Measurements from ENCODE around the gene CR1L.
"Not testable (repeated sequence)": the region's sequence is repeated elsewhere in the genome, so short reads cannot be mapped to it uniquely, and the experiment has no call there.

Gene CR1L

DNA sequence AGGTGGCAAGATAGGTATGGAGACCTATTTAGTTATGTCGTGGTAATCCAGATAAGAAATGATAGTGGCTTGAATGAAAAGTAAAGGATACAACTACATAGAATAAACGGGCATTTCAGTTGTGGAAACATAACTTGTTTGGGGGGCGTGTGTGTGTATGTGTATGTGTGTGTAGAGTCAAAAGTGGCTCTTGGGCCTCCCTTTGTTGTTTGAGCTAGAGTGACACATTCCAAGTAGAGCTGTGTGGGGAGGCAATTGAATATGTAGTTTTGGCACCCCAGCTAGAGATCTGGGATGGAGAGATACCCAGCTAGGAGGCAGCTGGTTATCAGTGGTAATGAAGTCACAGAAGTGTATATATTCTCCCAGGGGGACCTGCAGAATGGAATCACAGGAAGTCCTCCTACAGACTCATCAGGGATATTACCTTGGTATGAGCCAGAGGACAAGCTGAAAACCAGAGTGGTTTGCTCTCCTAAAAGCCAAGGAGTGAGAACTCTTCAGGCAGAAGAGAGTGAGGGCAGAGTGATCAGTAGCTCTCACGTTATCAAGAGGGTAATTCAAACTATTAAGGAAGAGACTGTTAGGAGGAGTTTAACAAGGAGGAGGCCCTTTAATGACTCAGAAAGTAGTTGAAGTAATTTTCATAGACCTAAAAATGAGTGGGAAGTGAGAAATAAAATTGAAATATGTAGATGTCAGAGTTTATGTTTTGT, 5.1 kb downstream of the CR1L start:
- no peaks in the 10 kb centered on the region for H3K9me3 Mint-ChIP-seq
- H3K27me3 Mint-ChIP-seq, result peaks cover 8 to 12% of the 10 kb centered on the region in 2 donors
- H3K4me3 Mint-ChIP-seq, result no peak overlapping the region
- H3K27ac Mint-ChIP-seq, result no peak overlapping the region
- DNase-seq, result no peak
- H3K36me3 Mint-ChIP-seq (ENCODE audit: insufficient read depth), result no peaks in the 10 kb centered on the region
- H3K4me1 Mint-ChIP-seq (ENCODE audit: low read depth in 2 of 2), result peaks cover 0 to 4% of the 10 kb centered on the region in 2 donors
- no peak for ATAC-seq (replicated peaks)

DNA sequence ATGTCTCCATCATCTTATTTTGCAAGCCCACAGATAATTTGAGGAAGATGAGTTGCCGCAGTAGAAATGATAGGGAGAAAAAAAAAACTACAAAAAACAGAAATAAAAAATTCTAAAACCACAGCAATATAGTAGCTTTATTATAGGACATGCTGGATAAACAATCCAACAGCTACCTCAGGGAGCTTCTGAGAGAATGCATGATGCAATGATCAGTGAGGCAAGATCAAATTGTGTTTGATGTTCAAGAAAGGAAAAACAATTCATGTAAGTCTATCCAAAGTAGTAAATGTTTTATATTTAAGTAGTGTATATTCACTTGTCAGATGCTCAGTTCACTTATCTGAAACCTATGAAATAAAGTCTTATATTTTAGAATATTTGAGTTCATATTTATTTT, 6.7 kb downstream of the CR1L start:
- no peaks in the 10 kb centered on the region for H3K36me3 Mint-ChIP-seq (ENCODE audit: insufficient read depth)
- no peak overlapping the region for H3K4me3 Mint-ChIP-seq
- no peaks in the 10 kb centered on the region for H3K9me3 Mint-ChIP-seq
- no peak for DNase-seq
- H3K27ac Mint-ChIP-seq, result no peak overlapping the region
- H3K27me3 Mint-ChIP-seq, result peaks cover 7 to 20% of the 10 kb centered on the region in 2 donors
- H3K4me1 Mint-ChIP-seq (ENCODE audit: low read depth in 2 of 2), result no peaks in the 10 kb centered on the region
- ATAC-seq (replicated peaks), result no peak

- no peak overlapping the region for H3K27ac Mint-ChIP-seq
- peaks cover 27 to 38% of the 10 kb centered on the region in 2 donors for H3K27me3 Mint-ChIP-seq
- no peaks in the 10 kb centered on the region for H3K9me3 Mint-ChIP-seq
- H3K4me3 Mint-ChIP-seq, result no peak overlapping the region
- ATAC-seq (replicated peaks), result no peak
- no peaks in the 10 kb centered on the region for H3K4me1 Mint-ChIP-seq (ENCODE audit: low read depth in 2 of 2)
- DNase-seq, result no peak
- no peaks in the 10 kb centered on the region for H3K36me3 Mint-ChIP-seq (ENCODE audit: insufficient read depth)
These were observed 9.4 kb downstream of the CR1L start for GRCh38 chr1:207654320-207654719.

DNA sequence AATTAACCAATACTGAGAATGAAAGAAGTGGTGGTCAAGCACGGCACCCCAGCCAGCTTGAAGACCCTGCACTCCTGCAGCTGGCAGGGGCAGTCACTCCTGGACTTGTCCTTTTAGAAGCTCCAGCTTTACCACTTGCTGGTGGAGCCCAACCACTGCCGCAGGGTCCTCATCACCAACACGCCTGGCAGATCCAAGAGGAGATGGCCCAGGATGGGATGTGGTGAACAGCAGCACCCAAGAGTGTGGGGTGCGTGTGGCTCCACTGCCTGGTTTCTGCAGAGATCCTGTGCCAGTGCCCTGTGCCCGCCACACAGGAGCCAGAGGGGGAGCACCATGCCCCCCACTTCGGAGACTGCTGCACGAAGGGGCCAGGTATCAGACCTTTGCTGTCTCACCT, 13.5 kb downstream of the CR1L start:
- ATAC-seq (replicated peaks) (no peak), DNase-seq (no peak)
- Mint-ChIP-seq H3K27me3 (peaks cover 53 to 58% of the 10 kb centered on the region in 2 donors), H3K9me3 (no peaks in the 10 kb centered on the region), H3K4me3 (no peak overlapping the region), H3K27ac (no peak overlapping the region), H3K4me1 (ENCODE audit: low read depth in 2 of 2) (no peaks in the 10 kb centered on the region), H3K36me3 (ENCODE audit: insufficient read depth) (no peaks in the 10 kb centered on the region)

GRCh38 chr1:207658904-207659485, 14.1 kb downstream of the CR1L start:
- H3K4me3 Mint-ChIP-seq, result no peak overlapping the region
- H3K27ac Mint-ChIP-seq, result no peak overlapping the region
- H3K9me3 Mint-ChIP-seq, result no peaks in the 10 kb centered on the region
- ATAC-seq (replicated peaks), result no peak
- no peaks in the 10 kb centered on the region for H3K36me3 Mint-ChIP-seq (ENCODE audit: insufficient read depth)
- H3K4me1 Mint-ChIP-seq (ENCODE audit: low read depth in 2 of 2), result no peaks in the 10 kb centered on the region
- DNase-seq, result no peak
- H3K27me3 Mint-ChIP-seq, result peaks cover 59 to 64% of the 10 kb centered on the region in 2 donors

DNA sequence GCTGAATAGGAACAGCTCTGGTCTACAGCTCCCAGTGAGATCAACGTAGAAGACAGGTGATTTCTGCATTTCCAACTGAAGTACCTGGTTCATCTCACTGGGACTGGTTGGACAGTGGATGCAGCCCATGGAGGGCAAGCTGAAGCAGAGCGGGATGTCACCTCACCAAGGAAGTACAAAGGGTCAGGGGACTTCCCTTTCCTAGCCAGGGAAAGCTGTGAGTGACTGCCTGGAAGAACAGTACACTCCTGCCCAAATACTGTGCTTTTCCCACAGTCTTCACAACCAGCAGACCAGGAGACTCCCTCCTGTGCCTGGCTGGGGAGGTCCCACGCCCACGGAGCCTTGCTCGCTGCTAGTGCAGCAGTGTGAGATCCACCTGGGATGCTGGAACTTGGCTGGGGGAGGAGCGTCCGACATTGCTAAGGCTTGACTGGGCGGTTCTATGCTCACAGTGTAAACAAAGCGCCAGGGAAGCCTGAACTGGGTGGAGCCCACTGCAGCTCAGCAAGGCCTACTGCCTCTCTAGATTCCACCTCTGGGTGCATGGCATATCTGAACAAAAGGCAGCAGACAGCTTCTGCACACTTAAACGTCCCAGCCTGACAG, 14.7 kb downstream of the CR1L start:
- no peak for DNase-seq
- Mint-ChIP-seq H3K9me3 (no peaks in the 10 kb centered on the region), H3K4me1 (ENCODE audit: low read depth in 2 of 2) (no peaks in the 10 kb centered on the region), H3K4me3 (no peak overlapping the region), H3K27me3 (peaks cover 66 to 71% of the 10 kb centered on the region in 2 donors), H3K36me3 (ENCODE audit: insufficient read depth) (no peaks in the 10 kb centered on the region), H3K27ac (no peak overlapping the region)
- ATAC-seq (replicated peaks), result no peak

DNA sequence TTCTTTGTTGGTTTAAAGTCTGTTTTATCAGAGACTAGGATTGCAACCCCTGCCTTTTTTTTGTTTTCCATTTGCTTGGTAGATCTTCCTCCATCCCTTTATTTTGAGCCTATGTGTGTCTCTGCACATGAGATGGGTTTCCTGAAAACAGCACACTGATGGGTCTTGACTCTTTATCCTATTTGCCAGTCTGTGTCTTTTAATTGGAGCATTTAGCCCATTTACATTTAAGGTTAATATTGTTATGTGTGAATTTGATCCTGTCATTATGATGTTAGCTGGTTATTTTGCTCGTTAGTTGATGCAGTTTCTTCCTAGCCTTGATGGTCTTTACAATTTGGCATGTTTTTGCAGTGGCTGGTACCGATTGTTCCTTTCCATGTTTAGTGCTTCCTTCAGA, 16.5 kb downstream of the CR1L start:
- not testable (repeated sequence) for H3K36me3 Mint-ChIP-seq (ENCODE audit: insufficient read depth); DNase-seq; ATAC-seq (replicated peaks); H3K4me3 Mint-ChIP-seq; H3K9me3 Mint-ChIP-seq; H3K27ac Mint-ChIP-seq; H3K4me1 Mint-ChIP-seq (ENCODE audit: low read depth in 2 of 2)
- H3K27me3 Mint-ChIP-seq, result peaks cover 70 to 78% of the 10 kb centered on the region in 2 donors

DNA sequence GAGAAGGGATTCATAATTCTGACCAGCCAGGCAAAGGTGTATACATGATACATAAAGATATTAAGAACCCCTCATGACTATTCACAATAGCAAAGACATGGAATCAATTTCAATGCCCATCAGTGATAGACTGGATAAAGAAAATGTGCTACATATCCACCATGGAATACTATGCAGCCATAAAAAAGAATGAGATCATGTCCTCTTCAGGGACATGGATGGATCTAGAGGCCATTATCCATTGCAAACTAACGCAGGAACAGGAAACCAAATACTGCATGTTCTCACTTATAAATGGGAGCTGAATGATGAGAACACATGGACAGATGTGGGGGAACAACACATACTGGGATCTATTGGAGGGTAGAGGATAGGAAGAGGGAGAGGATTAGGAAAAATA, 21.4 kb downstream of the CR1L start:
- H3K36me3 Mint-ChIP-seq (ENCODE audit: insufficient read depth), result no peaks in the 10 kb centered on the region
- H3K27me3 Mint-ChIP-seq, result peaks cover 83 to 84% of the 10 kb centered on the region in 2 donors
- no peak overlapping the region for H3K27ac Mint-ChIP-seq
- no peak overlapping the region for H3K4me3 Mint-ChIP-seq
- no peak for ATAC-seq (replicated peaks)
- no peaks in the 10 kb centered on the region for H3K4me1 Mint-ChIP-seq (ENCODE audit: low read depth in 2 of 2)
- no peaks in the 10 kb centered on the region for H3K9me3 Mint-ChIP-seq
- DNase-seq, result no peak

- H3K4me1 Mint-ChIP-seq (ENCODE audit: low read depth in 2 of 2), result no peaks in the 10 kb centered on the region
- H3K27ac Mint-ChIP-seq, result no peak overlapping the region
- H3K27me3 Mint-ChIP-seq, result peaks cover 68 to 82% of the 10 kb centered on the region in 2 donors
- H3K4me3 Mint-ChIP-seq, result no peak overlapping the region
- no peaks in the 10 kb centered on the region for H3K9me3 Mint-ChIP-seq
- DNase-seq (no peak), ATAC-seq (replicated peaks) (no peak)
- no peaks in the 10 kb centered on the region for H3K36me3 Mint-ChIP-seq (ENCODE audit: insufficient read depth)
These were observed 24.6 kb downstream of the CR1L start for GRCh38 chr1:207669528-207670009.

DNA sequence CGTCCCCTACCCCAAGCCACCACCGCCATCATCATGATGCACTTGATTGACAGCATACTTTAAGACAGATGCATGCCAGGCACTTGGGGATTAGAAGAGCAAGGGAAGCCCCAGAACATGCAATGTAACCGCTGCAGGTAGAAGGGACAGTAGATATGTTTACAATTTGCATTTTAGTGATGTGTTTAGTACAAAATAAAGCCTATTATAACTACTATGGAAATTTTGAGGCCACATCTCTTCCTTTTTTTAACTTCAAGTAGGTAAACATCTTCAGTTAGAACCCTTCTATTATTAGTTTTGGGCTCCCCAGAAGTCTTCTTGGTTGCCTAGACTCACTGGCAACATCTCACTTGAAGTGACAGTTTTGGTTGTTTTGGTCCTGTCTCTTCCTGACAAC, 25.3 kb downstream of the CR1L start:
- Mint-ChIP-seq H3K27ac (no peak overlapping the region), H3K4me1 (ENCODE audit: low read depth in 2 of 2) (no peaks in the 10 kb centered on the region), H3K27me3 (peaks cover 70 to 82% of the 10 kb centered on the region in 2 donors), H3K4me3 (no peak overlapping the region), H3K9me3 (no peaks in the 10 kb centered on the region), H3K36me3 (ENCODE audit: insufficient read depth) (no peaks in the 10 kb centered on the region)
- DNase-seq (no peak), ATAC-seq (replicated peaks) (no peak)

- no peak overlapping the region for H3K27ac Mint-ChIP-seq
- H3K9me3 Mint-ChIP-seq, result no peaks in the 10 kb centered on the region
- peaks cover 68 to 85% of the 10 kb centered on the region in 2 donors for H3K27me3 Mint-ChIP-seq
- ATAC-seq (replicated peaks) (no peak), DNase-seq (no peak)
- no peaks in the 10 kb centered on the region for H3K36me3 Mint-ChIP-seq (ENCODE audit: insufficient read depth)
- no peaks in the 10 kb centered on the region for H3K4me1 Mint-ChIP-seq (ENCODE audit: low read depth in 2 of 2)
- no peak overlapping the region for H3K4me3 Mint-ChIP-seq
These were observed 26.1 kb downstream of the CR1L start for GRCh38 chr1:207670997-207671396.

DNA sequence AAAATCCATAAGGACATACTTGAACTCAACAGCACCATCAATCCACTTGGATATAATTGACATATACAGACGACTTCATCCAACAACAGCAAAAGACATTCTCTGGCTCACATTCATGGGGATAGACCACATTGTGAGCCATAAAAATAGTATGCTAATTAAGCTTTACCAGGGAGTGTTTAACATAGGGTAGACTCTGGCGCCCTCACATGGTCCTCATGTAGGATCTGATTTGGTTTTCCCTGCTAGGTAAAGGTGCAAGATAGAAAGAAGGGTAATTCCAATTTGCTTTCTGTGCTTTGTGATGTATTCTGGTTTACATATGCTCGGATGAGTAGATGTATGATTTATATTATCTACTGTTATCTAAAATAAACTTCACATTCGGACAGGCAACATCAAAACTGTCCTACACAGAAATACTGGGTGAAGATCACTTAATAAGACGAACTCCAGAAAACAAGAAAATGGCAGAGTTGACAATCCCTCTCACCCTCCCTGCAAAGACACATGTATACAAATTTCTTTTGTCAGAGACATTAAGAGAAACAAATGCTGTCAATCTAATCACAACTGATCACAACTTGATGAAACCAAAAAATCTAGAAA, 27.7 kb downstream of the CR1L start:
- Mint-ChIP-seq H3K4me1 (ENCODE audit: low read depth in 2 of 2) (no peaks in the 10 kb centered on the region), H3K27ac (no peak overlapping the region), H3K4me3 (no peak overlapping the region), H3K36me3 (ENCODE audit: insufficient read depth) (no peaks in the 10 kb centered on the region), H3K9me3 (no peaks in the 10 kb centered on the region), H3K27me3 (peaks cover 54 to 80% of the 10 kb centered on the region in 2 donors)
- DNase-seq (no peak), ATAC-seq (replicated peaks) (peak; percentile 32)

- Mint-ChIP-seq H3K27me3 (peaks cover 51 to 80% of the 10 kb centered on the region in 2 donors), H3K4me1 (ENCODE audit: low read depth in 2 of 2) (no peaks in the 10 kb centered on the region)
- ATAC-seq (replicated peaks), result no peak
These were observed 28.5 kb downstream of the CR1L start for GRCh38 chr1:207673399-207673798.

More at GRCh38 chr1:207673399-207673798, 28.5 kb downstream of the CR1L start:
- Mint-ChIP-seq H3K4me3 (no peak overlapping the region), H3K27ac (no peak overlapping the region), H3K36me3 (ENCODE audit: insufficient read depth) (no peaks in the 10 kb centered on the region), H3K9me3 (no peaks in the 10 kb centered on the region)
- no peak for DNase-seq
